ENCODE data around the gene DYRK1A.

DYRK1A gene

GRCh38 chr21:37384416-37384815, 17.8 kb downstream of the DYRK1A start:
- no peak for DNase-seq (ENCODE audit: low read depth, low spot score)

- no peak for DNase-seq (ENCODE audit: low read depth, low spot score)
Observed at GRCh38 chr21:37385179-37385765, 18.7 kb downstream of the DYRK1A start.

GRCh38 chr21:37386151-37386550, 19.6 kb downstream of the DYRK1A start:
- no peak for DNase-seq (ENCODE audit: low read depth, low spot score)

- no peak for DNase-seq (ENCODE audit: low read depth, low spot score)
Observed at GRCh38 chr21:37389456-37389855, 22.9 kb downstream of the DYRK1A start.

GRCh38 chr21:37391666-37392065, 25.1 kb downstream of the DYRK1A start:
- no peak for DNase-seq (ENCODE audit: low read depth, low spot score)

- no peak for DNase-seq (ENCODE audit: low read depth, low spot score)
Observed at GRCh38 chr21:37392441-37392840, 25.9 kb downstream of the DYRK1A start.

GRCh38 chr21:37393030-37393429, 26.5 kb downstream of the DYRK1A start:
- DNase-seq (ENCODE audit: low read depth, low spot score) = no peak

- DNase-seq (ENCODE audit: low read depth, low spot score) = no peak
Observed at GRCh38 chr21:37393786-37394185, 27.2 kb downstream of the DYRK1A start.

- no peak for DNase-seq (ENCODE audit: low read depth, low spot score)
Observed at GRCh38 chr21:37395961-37396360, 29.4 kb downstream of the DYRK1A start.

- DNase-seq (ENCODE audit: low read depth, low spot score) = no peak
Observed at GRCh38 chr21:37396855-37397254, 30.3 kb downstream of the DYRK1A start.

GRCh38 chr21:37398697-37399096, 32.1 kb downstream of the DYRK1A start:
- no peak for DNase-seq (ENCODE audit: low read depth, low spot score)

GRCh38 chr21:37402251-37402867, 35.8 kb downstream of the DYRK1A start:
- no peak for DNase-seq (ENCODE audit: low read depth, low spot score)

- DNase-seq (ENCODE audit: low read depth, low spot score) = no peak
Observed at GRCh38 chr21:37405629-37406028, 39.1 kb downstream of the DYRK1A start.

- DNase-seq (ENCODE audit: low read depth, low spot score) = no peak
Observed at GRCh38 chr21:37407719-37408420, 41.3 kb downstream of the DYRK1A start.

- no peak for DNase-seq (ENCODE audit: low read depth, low spot score)
Observed at GRCh38 chr21:37408464-37409193, 42.1 kb downstream of the DYRK1A start.

GRCh38 chr21:37410639-37411038, 44.1 kb downstream of the DYRK1A start:
- no peak for DNase-seq (ENCODE audit: low read depth, low spot score)

GRCh38 chr21:37412603-37413360, 46.2 kb downstream of the DYRK1A start:
- DNase-seq (ENCODE audit: low read depth, low spot score) = no peak

- no peak for DNase-seq (ENCODE audit: low read depth, low spot score)
Observed at GRCh38 chr21:37413553-37414291, 47.1 kb downstream of the DYRK1A start.

GRCh38 chr21:37414292-37415253, 48.0 kb downstream of the DYRK1A start:
- DNase-seq (ENCODE audit: low read depth, low spot score) = no peak

GRCh38 chr21:37415939-37416338, 49.4 kb downstream of the DYRK1A start:
- DNase-seq (ENCODE audit: low read depth, low spot score) = no peak

Measured in brain pericyte (primary cell).